Activated CD8-positive, alpha-beta T cell treated with anti-CD3 and anti-CD28 coated beads for 36 hours (primary cell): ENCODE data around the gene YES1. TPM values are rescaled to one million over a fixed set of nuclear protein-coding genes. Genes with fewer than 3 reads are reported as not detected.

Source experiments
- ATAC-seq: fragments of 200-7000 bp; cut with Tn5 transposase; one replicate; pipeline ENCODE4 v1.10.0; 2021; ENCODE audit warnings: mild to moderate bottlenecking, moderate library complexity
- CTCF ChIA-PET: fragments of 350-600 bp; sonication (Branson Sonifier 250); formaldehyde crosslinking; loops from one replicate; lab custom pipeline; 2021; ENCODE audit warnings: antibody characterized with exemption; lab: Charles Lee
- POLR2A ChIA-PET: fragments of 350-600 bp; sonication (Branson Sonifier 250); formaldehyde crosslinking; loops from one replicate; lab custom pipeline; 2021; ENCODE audit warnings: antibody characterized with exemption; lab: Charles Lee
- DNase-seq: peaks from one replicate; pipeline ENCODE4 v3.0.0-alpha.2; 2020
- H3K27ac Mint-ChIP-seq: one replicate; pipeline ENCODE4 v1.8.0; 2021; ENCODE audit warnings: mild to moderate bottlenecking, mixed read lengths
- H3K27me3 Mint-ChIP-seq: one replicate; pipeline ENCODE4 v1.8.0; 2021; ENCODE audit warnings: mixed read lengths
- H3K36me3 Mint-ChIP-seq: one replicate; pipeline ENCODE4 v1.8.0; 2021; ENCODE audit warnings: low read depth, mixed read lengths
- H3K4me1 Mint-ChIP-seq: one replicate; pipeline ENCODE4 v1.8.0; 2021; ENCODE audit warnings: low read depth, mixed read lengths
- H3K4me3 Mint-ChIP-seq: one replicate; pipeline ENCODE4 v1.8.0; 2021; ENCODE audit warnings: mild to moderate bottlenecking, moderate library complexity, mixed read lengths
- H3K9me3 Mint-ChIP-seq: one replicate; pipeline ENCODE4 v1.8.0; 2021; ENCODE audit warnings: mixed read lengths
- intact Hi-C: fragments of 100-400 bp; cut with micrococcal nuclease; formaldehyde crosslinking; loops from one replicate; pipeline ENCODE4 v1.10.0; 2022
- total RNA-seq, 2 experiments: library from RNA; stranded (reverse); gene quantifications; one replicate each; pipeline ENCODE4 v1.2.3, GENCODE V29; 2021
- TF ChIP-seq, protein P1 (sequence below): fragments of 200-600 bp; IDR thresholded peaks from one replicate; pipeline ENCODE4 v1.8.0; 2022; ENCODE audit warnings: antibody characterized with exemption, mild to moderate bottlenecking

The YES1 gene
- total RNA-seq, 2 experiments from 2014 or later, result 38.8 to 40.0 TPM

DNA sequence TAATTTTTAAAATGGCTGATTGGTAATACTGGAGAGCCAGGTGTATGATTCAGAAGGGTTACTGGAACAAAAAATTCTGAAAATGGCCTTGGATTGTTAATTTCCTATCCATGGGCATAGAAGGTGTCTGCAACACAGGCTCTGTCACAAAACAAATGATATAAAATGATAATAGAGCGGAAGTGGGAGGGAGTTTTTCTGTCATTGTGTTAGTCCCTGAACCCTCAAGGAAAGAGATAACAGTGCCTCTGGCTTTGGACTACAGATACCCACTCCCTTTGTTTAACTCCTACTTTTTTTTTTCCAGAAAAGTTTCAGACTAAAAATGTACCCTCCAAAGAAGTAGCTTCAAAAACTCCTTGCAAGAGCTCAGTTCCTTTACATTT, 28.0 kb upstream of the YES1 start:
- Mint-ChIP-seq H3K27me3 (no peaks in the 10 kb centered on the region), H3K4me1 (peaks cover 5% of the 10 kb centered on the region), H3K27ac (no peak overlapping the region), H3K36me3 (no peaks in the 10 kb centered on the region), H3K4me3 (no peak overlapping the region), H3K9me3 (no peaks in the 10 kb centered on the region)
- no peak for ATAC-seq
- TF ChIP-seq, protein P1, sequence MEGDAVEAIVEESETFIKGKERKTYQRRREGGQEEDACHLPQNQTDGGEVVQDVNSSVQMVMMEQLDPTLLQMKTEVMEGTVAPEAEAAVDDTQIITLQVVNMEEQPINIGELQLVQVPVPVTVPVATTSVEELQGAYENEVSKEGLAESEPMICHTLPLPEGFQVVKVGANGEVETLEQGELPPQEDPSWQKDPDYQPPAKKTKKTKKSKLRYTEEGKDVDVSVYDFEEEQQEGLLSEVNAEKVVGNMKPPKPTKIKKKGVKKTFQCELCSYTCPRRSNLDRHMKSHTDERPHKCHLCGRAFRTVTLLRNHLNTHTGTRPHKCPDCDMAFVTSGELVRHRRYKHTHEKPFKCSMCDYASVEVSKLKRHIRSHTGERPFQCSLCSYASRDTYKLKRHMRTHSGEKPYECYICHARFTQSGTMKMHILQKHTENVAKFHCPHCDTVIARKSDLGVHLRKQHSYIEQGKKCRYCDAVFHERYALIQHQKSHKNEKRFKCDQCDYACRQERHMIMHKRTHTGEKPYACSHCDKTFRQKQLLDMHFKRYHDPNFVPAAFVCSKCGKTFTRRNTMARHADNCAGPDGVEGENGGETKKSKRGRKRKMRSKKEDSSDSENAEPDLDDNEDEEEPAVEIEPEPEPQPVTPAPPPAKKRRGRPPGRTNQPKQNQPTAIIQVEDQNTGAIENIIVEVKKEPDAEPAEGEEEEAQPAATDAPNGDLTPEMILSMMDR, result no peak
- intact Hi-C loops, result no loop called here
- ChIA-PET POLR2A (interaction anchor here (0.7 to 1.5 kb wide), 2 partner anchors 157 to 215 kb away, joined by 3 to 4 read pairs; no protein-coding TSS in a partner anchor), CTCF (interaction anchor here (0.6 to 3.8 kb wide), 51 partner anchors 8 to 560 kb away, joined by 3 to 94 read pairs (median 5); partner anchors contain the start of gene ENOSF1)
- DNase-seq, result no peak

DNA sequence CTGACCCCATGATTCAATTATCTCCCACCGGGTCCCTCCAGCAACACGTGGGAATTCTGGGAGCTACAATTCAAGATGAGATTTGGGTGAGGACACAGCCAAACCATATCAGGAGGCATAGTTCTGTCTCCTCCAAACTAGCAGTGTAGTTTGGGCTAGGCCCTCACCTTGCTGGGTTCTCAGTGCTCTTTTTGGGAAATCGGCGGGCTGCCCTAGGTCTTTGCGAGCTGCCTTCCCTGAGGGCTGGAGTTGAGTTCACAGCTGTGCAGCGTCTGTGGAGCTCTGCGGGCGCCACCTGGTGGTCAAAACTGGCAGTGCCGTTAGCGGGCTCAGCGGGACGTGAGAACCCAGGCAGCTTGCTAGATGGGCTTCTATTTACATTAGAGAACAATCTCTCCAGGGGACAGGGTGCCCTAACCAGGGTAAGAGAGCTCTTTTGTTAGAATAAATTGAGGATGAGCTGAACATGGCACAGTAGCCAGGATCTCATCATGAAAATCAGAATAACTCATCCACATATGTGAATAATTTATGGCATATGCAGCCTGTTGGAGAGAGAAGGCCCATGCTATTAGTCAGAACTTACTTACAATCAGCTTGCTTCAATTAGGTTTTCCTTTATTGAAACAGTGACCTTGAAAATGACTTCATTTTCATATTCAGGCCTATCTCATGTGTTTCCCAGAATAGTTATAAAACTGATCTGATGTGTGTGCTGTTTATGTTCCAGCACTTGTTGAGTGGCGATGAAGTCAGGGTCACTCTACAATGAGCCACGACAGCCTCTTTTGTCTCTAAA, 27.4 kb upstream of the YES1 start:
- H3K36me3 Mint-ChIP-seq, result no peaks in the 10 kb centered on the region
- no peak overlapping the region for H3K27ac Mint-ChIP-seq
- TF ChIP-seq, protein P1, result peak; percentile 97
- CTCF ChIA-PET, result interaction anchor here (0.5 to 3.8 kb wide), 63 partner anchors 9 to 559 kb away, joined by 3 to 94 read pairs (median 4); partner anchors contain the start of gene ENOSF1
- POLR2A ChIA-PET, result interaction anchor here (0.7 to 1.5 kb wide), 2 partner anchors 156 to 215 kb away, joined by 3 to 4 read pairs; no protein-coding TSS in a partner anchor
- ATAC-seq (peak; percentile 99), DNase-seq (peak; percentile 96)
- H3K4me1 Mint-ChIP-seq, result peaks cover 5% of the 10 kb centered on the region
- intact Hi-C loops, result loop anchor here (2.0 to 10.0 kb wide), 2 partner anchors 99 to 125 kb away; partner anchors contain the start of gene ENOSF1
- H3K9me3 Mint-ChIP-seq, result no peaks in the 10 kb centered on the region
- H3K4me3 Mint-ChIP-seq, result no peak overlapping the region
- no peaks in the 10 kb centered on the region for H3K27me3 Mint-ChIP-seq

DNA sequence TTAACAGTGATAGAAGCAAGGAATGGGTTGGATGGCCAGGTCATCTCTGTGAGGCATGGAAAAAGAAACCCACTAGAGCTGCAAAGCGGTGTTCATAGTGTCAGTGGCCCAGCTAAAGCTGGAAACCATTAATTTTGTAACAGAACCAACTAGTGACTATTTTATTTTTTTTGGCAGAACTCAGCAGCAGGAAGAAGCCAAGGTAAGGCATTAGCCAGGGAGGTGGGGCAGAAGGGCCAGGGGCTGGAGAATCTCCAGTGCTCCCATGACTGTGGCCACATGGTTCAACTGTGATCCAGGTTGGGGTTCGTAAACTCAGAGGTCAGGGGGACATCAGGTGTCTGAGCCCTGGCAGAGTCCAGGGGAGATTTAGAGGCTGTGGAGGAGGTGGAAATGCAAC, 25.9 kb upstream of the YES1 start:
- DNase-seq (no peak), ATAC-seq (no peak)
- H3K27me3 Mint-ChIP-seq, result no peaks in the 10 kb centered on the region
- no peaks in the 10 kb centered on the region for H3K36me3 Mint-ChIP-seq
- no peaks in the 10 kb centered on the region for H3K9me3 Mint-ChIP-seq
- ChIA-PET POLR2A (no interaction called here), CTCF (interaction anchor here (0.7 to 1.9 kb wide), 6 partner anchors 12 to 179 kb away, joined by 3 to 18 read pairs (median 3); no protein-coding TSS in a partner anchor)
- no peak overlapping the region for H3K4me3 Mint-ChIP-seq
- H3K27ac Mint-ChIP-seq, result no peak overlapping the region
- TF ChIP-seq, protein P1, result no peak
- intact Hi-C loops, result loop anchor here (2.0 to 10.0 kb wide), 2 partner anchors 97 to 123 kb away; partner anchors contain the start of gene ENOSF1
- H3K4me1 Mint-ChIP-seq, result peaks cover 5% of the 10 kb centered on the region

DNA sequence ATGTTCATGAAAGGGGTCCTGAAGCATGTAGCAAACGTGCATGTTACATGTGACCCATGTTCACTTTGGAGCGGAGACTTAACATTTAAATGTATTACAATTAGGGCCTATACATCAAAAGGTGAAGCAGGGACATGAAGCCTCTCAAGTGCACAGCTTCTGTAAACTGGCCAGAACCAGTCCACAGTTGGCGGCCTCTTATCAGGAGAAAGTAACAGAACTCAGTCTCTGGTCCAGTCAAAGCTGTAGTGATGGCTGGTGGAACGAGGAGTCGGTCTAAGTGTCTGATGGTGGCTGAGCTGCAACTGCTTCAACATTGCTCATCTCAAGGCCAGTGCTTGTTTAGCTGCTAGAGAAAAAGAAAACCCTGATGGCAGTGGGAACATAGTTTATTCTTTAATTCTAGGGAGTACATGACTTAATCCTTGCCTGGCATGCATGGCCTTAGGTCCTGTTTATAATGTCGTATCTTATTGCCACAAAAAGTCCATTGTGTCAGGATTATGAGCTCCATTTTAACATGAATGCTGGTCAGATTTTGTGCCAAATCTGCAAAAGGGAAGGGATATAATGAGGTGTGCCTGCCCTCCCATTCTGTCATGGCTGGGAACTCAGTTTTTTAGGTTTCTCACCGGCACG, 22.2 kb upstream of the YES1 start:
- intact Hi-C loops, result loop anchor here (5.0 to 10.0 kb wide), 2 partner anchors 119 to 212 kb away; partner anchors contain the start of gene ENOSF1
- no peak overlapping the region for H3K27ac Mint-ChIP-seq
- H3K4me3 Mint-ChIP-seq, result no peak overlapping the region
- no peaks in the 10 kb centered on the region for H3K9me3 Mint-ChIP-seq
- TF ChIP-seq, protein P1, result no peak
- POLR2A ChIA-PET, result no interaction called here
- CTCF ChIA-PET, result interaction anchor here (0.9 to 6.2 kb wide), 7 partner anchors 9 to 209 kb away, joined by 4 to 224 read pairs (median 35); partner anchors contain the start of gene YES1
- no peaks in the 10 kb centered on the region for H3K27me3 Mint-ChIP-seq
- DNase-seq (no peak), ATAC-seq (no peak)
- H3K4me1 Mint-ChIP-seq, result peaks cover 21% of the 10 kb centered on the region
- no peaks in the 10 kb centered on the region for H3K36me3 Mint-ChIP-seq
